RKO (cell line): ENCODE measurements around the gene CAV3.
"Not testable (repeated sequence)": the region's sequence is repeated elsewhere in the genome, so short reads cannot be mapped to it uniquely, and the experiment has no call there.

Experiments
- DNase-seq: peaks from one replicate; pipeline ENCODE4 v3.0.0-alpha.2; 2016; ENCODE audit warnings: low spot score

Gene CAV3

GRCh38 chr3:8733332-8734094 lies at the start of gene CAV3:
TSS of gene CAV3 (plus strand) at chr3:8733802. CDS start at chr3:8733877, 75 bp downstream.
- DNase-seq = no peak

GRCh38 chr3:8684992-8685391 lies 48.6 kb upstream of the CAV3 start:
- DNase-seq = not testable (repeated sequence)

GRCh38 chr3:8691295-8691694 lies 42.3 kb upstream of the CAV3 start:
- not testable (repeated sequence) for DNase-seq

GRCh38 chr3:8702560-8702959 lies 31.0 kb upstream of the CAV3 start:
- no peak for DNase-seq

- no peak for DNase-seq
Observed at GRCh38 chr3:8705575-8705974, 28.0 kb upstream of the CAV3 start.

GRCh38 chr3:8709287-8709686 lies 24.3 kb upstream of the CAV3 start:
- no peak for DNase-seq

GRCh38 chr3:8709801-8710507 lies 23.6 kb upstream of the CAV3 start:
- DNase-seq = no peak

GRCh38 chr3:8712045-8712907 lies 21.3 kb upstream of the CAV3 start:
- no peak for DNase-seq

GRCh38 chr3:8712908-8713255 lies 20.7 kb upstream of the CAV3 start:
- DNase-seq = no peak

- DNase-seq = no peak
Observed at GRCh38 chr3:8713901-8714759, 19.5 kb upstream of the CAV3 start.

- not testable (repeated sequence) for DNase-seq
Observed at GRCh38 chr3:8715757-8716156, 17.8 kb upstream of the CAV3 start.

- DNase-seq = no peak
Observed at GRCh38 chr3:8722808-8723207, 10.8 kb upstream of the CAV3 start.

GRCh38 chr3:8723612-8724011 lies 10.0 kb upstream of the CAV3 start:
- no peak for DNase-seq

GRCh38 chr3:8724108-8724752 lies 9.4 kb upstream of the CAV3 start:
- no peak for DNase-seq

GRCh38 chr3:8727605-8728512 lies 5.7 kb upstream of the CAV3 start:
- DNase-seq = no peak

- DNase-seq = no peak
Observed at GRCh38 chr3:8729479-8729878, 4.1 kb upstream of the CAV3 start.

GRCh38 chr3:8730656-8731055 lies 2.9 kb upstream of the CAV3 start:
- no peak for DNase-seq

GRCh38 chr3:8732413-8732812 lies 1.2 kb upstream of the CAV3 start:
- DNase-seq = no peak

- DNase-seq = no peak
Observed at GRCh38 chr3:8734137-8734878, 706 bp downstream of the CAV3 start.
